ENCODE measurements around the gene PRF1.
"Not testable (repeated sequence)": the region's sequence is repeated elsewhere in the genome, so short reads cannot be mapped to it uniquely, and the experiment has no call there.

The PRF1 gene

GRCh38 chr10:70602665-70603448, at the start of gene PRF1:
PRF1 (minus strand) TSS chr10:70602741; CDS start chr10:70600902, 1,839 bp downstream.
- DNase-seq: peak; percentile 65

- no peak for DNase-seq
Observed at GRCh38 chr10:70651661-70652060, 49.1 kb upstream of the PRF1 start.

- DNase-seq: no peak
Observed at GRCh38 chr10:70650718-70651117, 48.2 kb upstream of the PRF1 start.

- DNase-seq: no peak
Observed at GRCh38 chr10:70650104-70650503, 47.6 kb upstream of the PRF1 start.

- DNase-seq: no peak
Observed at GRCh38 chr10:70649526-70649925, 47.0 kb upstream of the PRF1 start.

GRCh38 chr10:70648427-70648826, 45.9 kb upstream of the PRF1 start:
- DNase-seq: no peak

- no peak for DNase-seq
Observed at GRCh38 chr10:70647086-70647485, 44.5 kb upstream of the PRF1 start.

- DNase-seq: not testable (repeated sequence)
Observed at GRCh38 chr10:70644959-70645358, 42.4 kb upstream of the PRF1 start.

- not testable (repeated sequence) for DNase-seq
Observed at GRCh38 chr10:70643272-70643671, 40.7 kb upstream of the PRF1 start.

- not testable (repeated sequence) for DNase-seq
Observed at GRCh38 chr10:70639640-70640383, 37.3 kb upstream of the PRF1 start.

GRCh38 chr10:70634515-70634914, 32.0 kb upstream of the PRF1 start:
- not testable (repeated sequence) for DNase-seq

GRCh38 chr10:70634011-70634410, 31.5 kb upstream of the PRF1 start:
- no peak for DNase-seq

- not testable (repeated sequence) for DNase-seq
Observed at GRCh38 chr10:70631735-70632134, 29.2 kb upstream of the PRF1 start.

- DNase-seq: no peak
Observed at GRCh38 chr10:70629338-70629737, 26.8 kb upstream of the PRF1 start.

- DNase-seq: no peak
Observed at GRCh38 chr10:70626056-70626455, 23.5 kb upstream of the PRF1 start.

- no peak for DNase-seq
Observed at GRCh38 chr10:70622981-70623844, 20.7 kb upstream of the PRF1 start.

- no peak for DNase-seq
Observed at GRCh38 chr10:70622541-70622940, 20.0 kb upstream of the PRF1 start.

- DNase-seq: no peak
Observed at GRCh38 chr10:70621503-70622078, 19.1 kb upstream of the PRF1 start.

GRCh38 chr10:70620020-70620289, 17.4 kb upstream of the PRF1 start:
- no peak for DNase-seq

GRCh38 chr10:70619271-70620019, 16.9 kb upstream of the PRF1 start:
- no peak for DNase-seq

GRCh38 chr10:70618663-70619062, 16.1 kb upstream of the PRF1 start:
- no peak for DNase-seq

- DNase-seq: no peak
Observed at GRCh38 chr10:70617798-70618568, 15.4 kb upstream of the PRF1 start.
